RPMI8226 (cell line): ENCODE measurements around the gene SLC6A2.

Experiments used
- DNase-seq: peaks from one replicate; pipeline ENCODE4 v3.0.0-alpha.2; 2015

The SLC6A2 gene

DNA sequence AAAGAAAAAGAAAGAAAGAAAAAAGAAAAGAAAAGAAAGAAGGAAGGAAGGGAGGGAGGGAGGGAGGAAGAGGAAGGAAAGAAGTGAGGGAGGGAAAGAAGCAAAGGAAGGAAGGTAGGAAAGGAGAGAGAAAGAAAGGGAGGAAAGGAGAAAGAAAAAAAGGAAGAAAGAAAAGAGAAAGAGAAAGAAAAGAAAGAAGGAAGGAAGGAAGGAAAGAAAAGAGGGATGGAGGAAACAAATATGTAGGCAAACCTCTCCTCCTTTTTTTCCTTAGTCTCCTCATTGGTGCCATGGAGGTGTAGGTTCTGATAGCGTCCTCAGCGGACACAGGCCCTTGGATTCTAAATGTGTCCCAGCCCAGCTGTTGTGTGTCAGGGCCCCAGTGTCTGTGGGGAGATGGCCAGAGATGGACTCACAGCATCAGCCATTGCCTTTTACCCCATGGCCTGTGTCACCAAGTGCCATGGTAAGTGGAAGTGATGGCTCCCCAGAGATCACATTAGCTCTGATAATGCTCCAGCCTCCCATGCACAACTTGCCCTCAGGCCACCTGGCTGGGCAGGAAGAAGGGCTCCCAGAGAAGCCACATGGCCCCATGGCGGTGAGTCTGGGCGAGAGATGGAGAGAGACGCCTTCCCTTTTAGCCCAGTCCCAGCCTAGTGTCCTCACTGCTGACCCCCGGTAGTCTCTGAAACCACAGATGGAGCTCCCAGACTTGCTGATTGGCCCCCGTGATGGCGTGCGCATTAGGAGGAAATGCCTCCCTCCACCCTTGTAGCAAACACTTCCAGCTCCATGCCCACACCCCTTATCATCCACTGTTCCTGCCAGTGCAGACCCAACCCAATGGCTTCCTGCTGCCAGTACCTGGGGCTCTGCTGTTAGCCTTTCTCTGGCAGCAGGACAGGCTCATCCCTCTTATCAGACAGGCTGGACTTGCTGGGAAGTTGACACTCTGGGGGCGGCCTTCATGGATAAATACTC, 3.7 kb upstream of the SLC6A2 start:
- no peak for DNase-seq

DNA sequence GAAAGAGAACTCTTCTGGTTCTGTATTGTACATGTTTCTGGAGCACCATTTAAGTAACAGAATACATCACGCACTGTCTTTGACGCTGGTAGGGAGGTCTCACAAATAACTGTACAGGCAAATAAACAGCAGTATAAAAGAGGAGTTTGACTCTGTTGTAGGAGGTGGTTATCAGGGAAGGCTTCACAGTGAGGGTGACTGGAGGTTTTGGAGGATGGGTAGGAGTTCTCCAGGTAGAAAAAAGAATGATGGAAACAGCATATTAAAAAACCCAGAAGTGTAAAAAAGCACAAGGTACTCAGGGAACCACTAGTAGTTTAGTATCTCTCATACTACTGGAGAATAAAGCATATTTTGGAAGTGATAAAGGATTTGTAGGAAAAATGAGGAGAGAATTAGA, 2.7 kb upstream of the SLC6A2 start:
- no peak for DNase-seq

DNA sequence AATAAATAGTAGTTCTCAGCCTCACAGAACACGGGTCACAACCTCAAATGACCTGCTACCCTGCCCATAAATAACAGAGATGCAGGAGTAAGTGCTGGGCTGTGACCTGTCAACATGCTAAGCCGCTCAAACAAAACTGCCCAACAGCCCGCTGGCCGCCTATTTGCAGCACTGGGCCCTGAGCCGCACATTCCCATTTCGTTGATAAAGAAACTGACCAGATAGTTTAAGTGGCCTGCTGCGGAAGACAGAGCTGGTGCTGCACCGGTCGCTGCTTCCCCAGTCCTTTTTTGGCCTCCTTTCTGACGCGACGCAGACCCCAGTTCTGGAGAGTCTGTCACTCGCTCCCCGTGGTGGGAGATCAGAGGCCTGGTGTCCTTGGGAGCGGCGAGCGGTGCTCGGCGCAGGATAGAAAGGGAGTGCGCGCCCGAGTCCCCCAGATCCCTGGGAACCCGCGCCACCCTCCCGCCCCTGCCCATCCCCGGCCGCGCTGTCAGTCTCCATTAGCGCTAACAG, 349 bp upstream of the SLC6A2 start:
- no peak for DNase-seq

DNA sequence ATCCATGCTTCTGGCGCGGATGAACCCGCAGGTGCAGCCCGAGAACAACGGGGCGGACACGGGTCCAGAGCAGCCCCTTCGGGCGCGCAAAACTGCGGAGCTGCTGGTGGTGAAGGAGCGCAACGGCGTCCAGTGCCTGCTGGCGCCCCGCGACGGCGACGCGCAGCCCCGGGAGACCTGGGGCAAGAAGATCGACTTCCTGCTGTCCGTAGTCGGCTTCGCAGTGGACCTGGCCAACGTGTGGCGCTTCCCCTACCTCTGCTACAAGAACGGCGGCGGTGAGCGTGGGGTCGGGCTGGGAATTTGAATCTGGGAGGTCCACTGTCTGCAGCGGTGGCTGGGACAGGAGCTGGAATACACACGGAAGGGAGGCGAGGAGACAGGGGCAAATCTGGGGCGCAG, 904 bp downstream of the SLC6A2 start:
- DNase-seq, result no peak

DNA sequence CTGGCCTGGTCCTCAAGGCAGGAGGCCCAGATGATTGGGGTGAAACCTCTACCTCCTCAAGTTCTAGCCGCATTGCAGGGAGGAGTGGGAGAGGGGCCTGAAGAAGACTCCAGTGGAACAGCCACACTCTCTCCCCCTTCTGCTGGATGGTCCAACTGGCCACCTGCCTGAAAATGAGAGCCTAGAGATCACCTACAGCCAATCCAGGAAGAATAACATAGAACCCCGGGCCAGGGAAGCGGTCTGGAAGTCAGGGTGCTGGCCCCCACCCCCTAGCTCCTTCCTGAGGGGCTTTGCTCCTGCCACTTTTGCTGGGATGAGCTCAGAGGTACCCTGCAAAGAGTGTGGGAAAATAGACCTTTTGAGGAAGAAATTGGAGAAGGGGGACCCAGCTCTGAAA, 1.8 kb downstream of the SLC6A2 start:
- no peak for DNase-seq

DNA sequence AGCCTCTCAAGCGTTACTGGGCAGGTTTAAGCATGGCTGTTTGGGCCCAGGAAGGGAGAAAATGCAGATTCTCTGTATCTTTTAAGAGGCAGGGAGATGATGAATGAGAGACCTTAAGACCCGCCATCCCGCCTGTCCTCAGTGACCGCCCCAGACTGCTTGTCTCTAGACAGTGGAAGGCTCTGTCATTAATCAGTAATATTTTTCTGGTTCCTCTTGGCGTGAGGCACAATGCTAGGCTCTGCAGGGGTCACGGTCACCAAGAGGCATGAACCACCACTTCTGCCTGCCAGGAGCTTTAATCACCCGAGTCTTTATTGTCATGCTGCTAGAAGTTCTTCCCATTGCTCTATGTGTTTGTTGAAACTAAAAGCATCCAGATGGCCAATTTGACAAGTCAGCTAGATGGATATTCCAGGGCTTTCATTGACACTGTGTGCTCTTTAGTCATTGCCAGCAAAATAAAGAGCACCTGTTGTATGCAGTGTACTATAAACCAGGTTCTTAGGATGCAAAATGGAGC, 3.2 kb downstream of the SLC6A2 start:
- DNase-seq, result no peak

DNA sequence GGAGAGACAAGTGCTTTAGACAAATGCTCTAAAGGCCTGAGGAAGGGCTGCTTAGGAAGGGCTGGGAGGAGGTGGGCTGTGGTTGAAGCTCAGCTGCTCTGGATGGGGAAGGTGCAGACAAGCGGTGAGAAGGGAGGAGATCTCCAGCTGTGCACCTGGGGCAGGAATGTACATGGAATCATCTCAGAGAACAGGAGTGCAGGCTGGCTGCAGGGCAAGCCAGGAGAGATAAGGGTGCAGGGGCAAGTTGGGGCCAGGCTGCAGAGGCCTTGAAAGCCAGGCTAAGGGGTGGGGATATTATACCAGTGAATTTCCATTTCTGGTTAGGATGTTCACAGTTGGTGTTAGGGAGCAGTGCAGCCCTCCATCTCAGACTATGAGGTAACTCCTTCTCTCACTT, 4.2 kb downstream of the SLC6A2 start:
- no peak for DNase-seq

DNA sequence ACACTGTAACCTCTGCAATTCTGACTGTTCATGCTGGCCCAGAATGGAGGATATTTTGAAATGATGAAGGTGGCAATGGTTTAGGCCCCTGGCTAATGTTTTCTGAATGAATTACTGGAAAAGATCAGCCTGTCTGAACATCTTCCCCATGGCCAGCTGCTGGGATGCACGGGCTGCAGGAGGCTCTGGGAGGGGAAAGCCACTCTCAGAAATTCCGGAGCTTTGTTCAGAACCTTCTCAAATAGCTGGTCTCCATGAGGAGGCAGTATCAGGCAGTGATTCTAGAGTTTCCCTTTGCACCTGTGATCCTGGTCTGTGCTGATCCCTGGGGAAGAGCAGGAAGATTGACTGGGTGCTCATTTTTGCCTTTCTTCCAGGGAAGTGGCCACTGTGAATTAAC, 5.0 kb downstream of the SLC6A2 start:
- no peak for DNase-seq

DNA sequence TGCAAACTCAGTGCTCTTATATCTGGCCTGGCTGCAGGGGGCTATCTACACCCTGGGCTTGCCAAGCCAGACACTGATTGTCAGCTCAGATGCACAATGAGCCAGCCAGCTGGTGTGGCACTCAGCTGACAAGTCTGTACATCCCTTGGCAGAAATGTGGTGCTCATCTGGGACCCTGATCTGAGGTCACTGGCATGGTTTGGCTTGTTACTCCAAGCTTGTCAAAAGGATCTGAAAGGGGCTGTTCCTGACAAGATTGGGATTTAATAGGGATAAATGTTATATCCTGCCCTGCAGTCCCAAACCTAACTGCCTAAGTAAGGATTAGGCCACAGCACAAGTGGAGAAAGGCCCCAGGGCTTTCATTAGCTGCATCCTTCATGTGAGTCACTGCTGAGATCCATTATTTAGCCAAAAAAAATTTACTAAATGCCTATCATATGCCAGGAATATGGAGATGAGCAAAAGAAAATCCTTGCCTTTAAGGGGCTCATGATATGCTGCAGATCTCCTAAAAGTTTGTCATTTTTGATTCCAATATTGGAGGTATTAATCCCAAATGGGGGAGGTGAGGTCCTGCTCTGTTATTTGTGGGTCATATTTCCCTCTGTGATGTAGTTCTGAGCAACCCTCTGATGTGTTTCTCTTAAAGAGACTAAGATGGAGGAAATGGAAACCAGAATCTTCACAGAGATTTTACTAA, 6.3 kb downstream of the SLC6A2 start:
- DNase-seq, result no peak

DNA sequence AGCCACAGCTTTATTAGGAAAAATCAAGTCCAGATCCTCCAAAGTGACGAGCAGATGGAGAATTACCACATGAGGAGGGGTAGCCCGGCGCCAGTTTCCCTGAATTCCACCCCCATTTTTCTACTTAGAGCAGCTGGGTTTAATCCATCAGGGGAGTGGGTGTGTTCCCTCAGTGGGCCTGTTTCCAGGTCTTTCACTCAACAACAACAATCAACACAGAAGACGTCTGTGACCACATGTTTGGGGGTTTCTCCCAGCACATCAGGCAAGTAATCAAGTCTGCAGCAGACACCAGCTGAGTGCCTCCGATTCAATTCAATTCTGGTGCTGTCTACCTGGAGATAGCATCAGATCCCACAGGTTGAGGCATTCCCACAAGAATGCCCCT, 6.8 kb downstream of the SLC6A2 start:
- no peak for DNase-seq

DNA sequence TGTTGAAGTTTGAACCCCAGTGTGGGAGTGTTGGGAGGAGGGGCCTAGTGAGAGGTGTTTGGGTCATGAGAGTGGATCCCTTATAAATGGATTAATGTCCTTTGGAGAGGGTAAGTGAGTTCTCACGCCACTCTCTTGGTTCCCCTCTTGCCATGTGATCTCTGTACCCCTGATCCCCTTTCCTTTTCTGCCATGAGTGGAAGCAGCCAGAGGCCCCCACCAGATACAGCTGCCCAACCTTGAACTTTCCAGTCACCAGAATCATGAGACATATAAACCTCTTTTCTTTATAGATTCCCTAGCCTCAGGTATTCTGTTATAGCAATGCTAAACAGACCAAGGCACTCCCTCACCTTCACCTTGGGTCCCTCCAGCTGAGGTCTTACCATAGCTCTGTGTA, 7.4 kb downstream of the SLC6A2 start:
- no peak for DNase-seq

DNA sequence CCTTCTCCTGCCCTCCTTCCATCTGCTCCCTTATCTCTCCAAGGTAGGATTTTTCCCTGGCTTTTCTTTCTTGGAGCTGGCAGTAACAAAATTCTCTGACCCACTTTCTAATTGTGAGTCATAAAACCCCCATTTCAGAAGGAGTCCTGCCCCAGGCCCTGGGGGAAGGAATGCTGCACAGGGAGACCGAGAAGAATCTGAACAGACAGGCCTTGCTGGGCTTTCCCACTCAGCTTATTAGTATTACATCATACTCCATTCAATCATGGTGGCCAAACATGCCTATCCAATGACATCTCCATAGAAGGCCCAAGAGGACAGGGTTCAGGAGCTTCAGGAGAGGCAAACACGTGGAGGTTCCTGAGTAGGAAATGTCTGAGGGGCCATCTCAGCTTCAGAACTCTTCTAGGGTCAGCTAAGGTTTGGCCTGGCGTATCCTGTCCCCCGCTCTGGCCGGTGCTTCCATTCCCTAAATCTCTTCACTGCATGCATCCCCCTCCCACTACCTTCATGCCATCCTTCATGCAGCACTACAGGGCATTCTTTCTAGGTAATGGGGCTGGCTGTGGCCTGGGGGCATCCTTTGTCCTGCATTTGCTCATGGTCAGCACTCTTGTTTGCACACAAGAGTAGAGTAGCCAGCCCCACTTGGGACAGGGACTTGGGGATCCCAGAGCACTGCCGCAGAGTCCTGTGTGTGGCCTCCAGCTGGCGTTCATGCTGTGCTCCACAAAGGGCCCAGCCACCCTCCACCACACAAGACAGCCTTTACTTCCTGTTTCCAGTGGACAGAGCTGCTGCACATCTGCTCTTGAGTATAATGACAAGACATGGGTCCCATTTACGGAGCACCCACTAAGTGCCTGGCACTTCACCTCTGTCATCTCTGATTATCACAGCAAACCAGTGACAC, 8.2 kb downstream of the SLC6A2 start:
- no peak for DNase-seq

DNA sequence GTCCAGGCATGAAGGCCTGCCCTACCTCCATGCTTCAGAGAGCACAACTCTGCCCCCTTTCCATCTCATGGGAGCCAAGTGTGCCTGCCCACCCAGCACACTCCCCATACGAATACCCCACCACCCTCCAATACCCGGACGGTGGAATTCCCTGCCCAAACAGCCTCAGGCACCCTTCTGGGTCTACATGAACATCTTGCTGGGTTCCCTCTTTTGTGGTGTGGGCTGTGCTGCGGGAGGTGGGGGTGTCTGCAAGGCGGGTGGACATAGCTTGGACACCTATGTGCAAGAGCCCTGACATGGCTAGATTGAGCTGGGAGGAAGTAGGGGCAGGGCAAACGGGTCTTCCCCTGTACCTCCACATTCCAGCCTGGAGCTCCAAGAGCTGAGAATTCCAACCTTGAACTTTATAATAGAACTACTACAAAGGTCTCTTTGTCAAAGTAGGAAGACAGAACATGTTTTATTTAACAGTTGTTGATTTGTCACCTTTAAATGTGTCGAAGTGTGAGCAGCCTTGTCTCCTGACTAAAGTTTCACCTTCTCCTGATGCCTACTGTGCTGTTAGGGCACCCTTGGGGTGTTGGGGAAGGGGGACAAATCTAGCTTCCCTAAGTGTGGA, 9.1 kb downstream of the SLC6A2 start:
- no peak for DNase-seq

DNA sequence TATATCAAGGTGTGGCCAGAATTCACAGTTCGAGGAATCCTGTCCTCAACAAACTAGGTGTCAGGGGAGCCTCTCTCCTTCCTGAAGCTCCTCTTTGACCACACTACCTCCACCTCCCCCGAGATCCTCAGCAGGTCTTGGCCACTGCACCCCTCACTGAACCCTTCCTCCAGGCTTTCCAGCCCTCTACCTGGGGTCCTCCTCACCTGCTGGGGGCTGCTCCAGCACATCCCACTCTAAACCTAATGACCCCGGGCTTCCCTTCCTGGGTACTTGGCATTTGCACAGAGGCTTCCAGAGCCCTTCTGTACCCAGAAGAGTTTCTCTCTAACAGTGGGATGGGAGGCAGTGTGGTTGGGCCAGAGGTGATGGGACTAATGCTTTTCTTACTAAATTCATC, 9.7 kb downstream of the SLC6A2 start:
- no peak for DNase-seq

DNA sequence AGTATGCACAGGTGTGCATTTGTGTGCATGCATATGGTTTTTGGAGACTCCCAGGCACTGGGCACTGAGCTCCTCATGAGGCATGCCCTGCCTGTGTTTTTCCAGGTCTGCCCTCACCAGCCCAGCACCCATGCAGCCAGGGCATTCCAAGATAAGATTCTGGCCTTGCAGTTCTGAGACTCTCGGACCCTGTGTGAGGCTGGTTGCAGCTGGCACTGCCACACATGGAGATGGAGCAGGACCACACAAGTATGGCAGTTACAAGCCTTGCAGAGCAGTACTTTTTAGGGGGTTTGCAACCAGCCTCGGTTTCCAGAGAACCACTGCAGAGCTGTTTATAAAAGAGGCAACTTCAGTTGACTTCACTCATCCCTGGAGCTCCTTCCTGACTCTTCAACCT, 10.2 kb downstream of the SLC6A2 start:
- DNase-seq, result no peak

DNA sequence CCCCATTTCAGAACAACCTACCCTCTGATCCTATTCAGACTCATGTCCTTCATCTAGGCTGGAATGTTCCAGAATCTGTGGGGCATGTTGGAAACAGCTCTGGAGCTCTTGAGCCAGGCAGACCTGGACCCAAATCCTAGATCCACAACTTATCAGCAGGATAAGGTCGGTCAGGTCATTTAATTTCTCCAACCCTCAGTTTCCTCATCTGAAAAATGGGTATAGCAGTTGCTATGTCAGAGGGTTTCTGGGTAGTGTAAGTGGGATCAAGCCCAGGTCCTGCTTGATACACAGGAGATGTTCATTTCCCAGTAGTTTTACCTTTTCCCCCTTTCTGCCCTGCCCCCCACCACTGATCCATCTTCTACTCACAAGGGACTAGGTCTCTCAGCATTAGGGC, 12.0 kb downstream of the SLC6A2 start:
- no peak for DNase-seq

DNA sequence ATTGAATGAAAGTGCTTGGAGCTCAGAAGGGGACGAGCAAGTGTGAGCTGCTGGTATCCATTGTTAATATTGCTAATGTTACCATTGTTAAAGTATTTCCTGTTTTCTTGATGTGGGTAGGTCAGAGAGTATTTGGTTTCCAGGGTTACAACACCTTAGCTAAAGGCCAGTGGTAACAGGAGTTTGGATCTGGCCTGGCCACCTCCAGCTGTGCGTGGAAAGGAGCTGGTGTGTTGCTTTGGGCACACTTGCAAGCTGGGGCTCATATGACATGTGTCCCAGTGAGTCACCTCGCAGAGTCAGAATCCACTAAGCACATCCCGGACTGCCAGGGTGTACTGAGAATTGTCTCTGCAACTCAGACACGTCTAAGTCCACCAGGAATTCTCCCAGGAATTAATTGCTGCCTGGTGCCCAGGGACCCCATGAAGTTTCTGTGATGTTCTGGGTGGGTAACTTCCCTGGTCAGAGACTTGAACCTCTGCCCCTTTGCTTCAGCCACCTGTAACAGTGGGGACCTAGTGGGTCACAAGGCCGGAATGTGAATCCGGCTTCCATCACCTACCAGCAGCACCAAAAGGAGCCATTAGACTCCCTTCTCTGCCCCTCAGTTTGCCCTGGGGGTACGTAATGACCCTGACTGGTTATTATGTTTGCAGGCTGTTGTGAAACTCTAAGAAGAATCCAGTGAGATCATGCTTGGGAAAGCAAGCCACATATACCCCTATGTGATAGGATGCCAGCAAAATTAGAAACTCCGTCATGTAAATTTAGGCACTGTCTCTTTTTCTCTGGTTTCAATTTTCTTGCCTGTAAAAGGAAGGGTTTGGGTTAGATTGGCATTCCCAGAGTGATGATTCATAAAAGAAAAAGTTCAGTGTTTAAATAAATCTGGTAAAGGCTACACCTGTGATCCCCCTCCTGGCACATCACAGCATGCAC, 12.8 kb downstream of the SLC6A2 start:
- no peak for DNase-seq

DNA sequence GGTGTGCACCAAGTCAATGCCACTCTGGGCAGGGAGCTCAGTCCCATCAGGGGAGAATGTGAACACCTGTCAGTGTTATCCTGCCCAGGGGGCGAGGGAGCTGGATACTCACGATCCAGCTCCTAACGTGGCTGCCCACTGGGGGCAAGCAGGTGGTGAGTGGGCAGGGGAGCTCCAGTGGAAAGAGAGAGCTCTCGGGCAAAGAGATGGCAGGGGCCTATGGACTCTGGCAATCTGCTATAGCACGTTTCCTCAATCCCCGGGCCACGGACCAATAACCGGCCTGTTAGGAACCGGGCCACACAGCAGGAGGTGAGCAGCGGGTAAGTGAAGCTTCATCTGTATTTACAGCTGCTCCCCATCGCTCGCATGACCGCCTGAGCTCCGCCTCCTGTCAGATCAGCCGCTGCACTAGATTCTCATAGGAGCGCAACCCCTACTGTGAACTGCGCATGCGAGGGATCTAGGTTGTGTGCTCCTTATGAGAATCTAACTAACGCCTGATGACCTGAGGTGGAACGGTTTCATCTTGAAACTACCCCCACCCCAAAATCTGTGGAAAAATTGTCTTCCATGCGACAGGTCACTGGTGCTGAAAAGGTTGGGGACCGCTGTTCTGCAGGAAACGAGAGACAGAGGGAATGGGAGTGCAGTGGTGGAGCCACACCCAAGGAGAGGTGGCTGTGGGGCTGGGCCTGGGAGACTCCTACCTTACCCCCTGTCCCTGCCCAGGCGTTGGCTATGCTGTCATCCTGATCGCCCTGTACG, 15.6 kb downstream of the SLC6A2 start:
- no peak for DNase-seq

DNA sequence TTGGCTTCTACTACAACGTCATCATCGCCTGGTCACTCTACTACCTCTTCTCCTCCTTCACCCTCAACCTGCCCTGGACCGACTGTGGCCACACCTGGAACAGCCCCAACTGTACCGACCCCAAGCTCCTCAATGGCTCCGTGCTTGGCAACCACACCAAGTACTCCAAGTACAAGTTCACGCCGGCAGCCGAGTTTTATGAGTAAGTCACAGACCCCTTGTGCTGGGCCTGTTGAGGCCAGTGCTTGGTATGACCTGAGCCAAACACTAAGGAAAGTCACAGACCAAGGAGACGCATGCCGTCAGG, 16.1 kb downstream of the SLC6A2 start:
- no peak for DNase-seq

DNA sequence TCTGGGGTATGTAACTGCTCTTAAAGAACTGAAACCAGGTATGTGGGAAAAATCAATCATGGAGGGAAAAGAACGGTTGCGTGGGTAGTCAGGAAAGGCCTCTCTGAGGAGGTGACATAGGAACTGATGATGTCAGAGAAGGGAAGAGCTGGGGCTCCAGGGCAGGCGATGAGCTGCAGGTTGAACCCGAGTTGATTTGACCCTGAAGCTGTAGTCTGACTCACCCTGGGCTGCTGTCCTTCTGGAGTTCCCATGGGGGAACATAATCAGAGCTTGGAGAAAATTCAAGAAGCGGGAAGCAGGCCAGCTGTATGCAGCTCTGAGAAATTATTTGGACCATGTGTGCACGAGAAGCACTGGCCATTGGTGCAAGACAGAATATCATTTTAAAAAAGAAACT, 16.7 kb downstream of the SLC6A2 start:
- no peak for DNase-seq
